GM18861 (cell line): Measurements from ENCODE around the gene ZNF467.

Experiments
- ATAC-seq: cut with Tn5 transposase; IDR thresholded peaks from one replicate; pipeline ENCODE4 v1.9.1; 2021; ENCODE audit not compliant: unreplicated experiment

The ZNF467 gene

DNA sequence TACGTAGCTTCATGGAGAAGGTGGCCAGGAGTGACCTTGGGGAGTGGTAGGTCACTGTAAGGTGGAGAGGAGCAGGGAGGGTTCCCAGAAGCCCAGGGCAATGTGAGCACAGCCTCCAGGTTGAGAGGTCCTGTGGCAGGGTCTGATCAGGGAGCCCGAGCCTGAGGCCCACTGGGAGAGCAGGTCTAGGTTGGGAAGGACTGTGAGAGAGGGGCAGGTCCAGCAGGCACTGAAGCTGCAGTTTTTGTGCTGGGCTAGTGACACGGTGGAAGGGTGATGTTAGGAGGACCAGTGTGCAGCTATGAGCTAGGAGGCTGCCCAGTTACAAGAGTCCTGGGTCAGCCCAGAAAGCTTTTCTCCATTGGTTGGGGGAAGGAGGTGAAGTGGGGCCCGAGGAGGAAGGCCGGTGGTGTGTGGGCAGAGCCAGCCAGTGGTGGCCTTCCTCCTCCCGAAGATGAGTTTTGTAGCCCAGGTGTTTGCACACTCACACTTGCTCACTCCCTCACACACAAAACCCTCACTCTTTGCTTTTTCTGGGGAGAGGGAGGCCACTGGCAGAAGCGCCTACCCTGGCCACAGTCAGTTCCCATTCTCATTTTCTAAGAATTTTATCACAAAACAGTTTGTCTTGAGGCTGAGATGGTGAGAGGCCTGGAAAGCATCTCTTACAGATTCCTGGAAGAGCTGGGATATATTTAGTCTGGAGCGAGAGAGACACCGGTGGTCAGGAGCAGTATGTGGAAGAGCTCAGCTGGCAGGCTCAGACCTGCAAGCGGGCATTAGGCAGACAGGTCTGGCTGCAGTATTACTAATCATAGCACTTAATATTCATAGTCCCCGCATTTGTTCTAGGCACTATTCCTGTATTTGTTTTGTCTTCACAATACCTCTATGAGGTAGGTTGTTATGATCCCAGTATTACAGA lies 57.1 kb downstream of the ZNF467 start:
- no peak for ATAC-seq

DNA sequence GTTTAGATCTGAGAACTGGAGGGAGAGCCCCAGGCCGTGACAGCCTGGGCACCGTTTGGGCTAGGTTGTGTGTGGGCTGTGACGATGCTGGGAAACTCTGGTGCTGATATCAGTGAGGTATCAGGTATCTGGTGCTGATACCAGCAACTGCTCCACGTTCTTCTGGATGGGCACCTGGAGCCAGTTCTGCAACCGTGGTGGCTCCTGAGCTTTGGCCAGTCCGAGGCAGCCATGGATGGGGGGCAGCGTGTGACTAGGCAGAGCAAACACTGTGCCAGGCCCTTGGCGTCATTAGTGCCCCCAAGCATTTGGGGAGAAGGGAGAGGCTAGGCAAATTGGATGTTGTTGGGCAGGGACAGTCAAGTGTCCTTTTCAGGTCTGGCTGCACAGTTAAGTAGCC lies 57.9 kb downstream of the ZNF467 start:
- no peak for ATAC-seq

DNA sequence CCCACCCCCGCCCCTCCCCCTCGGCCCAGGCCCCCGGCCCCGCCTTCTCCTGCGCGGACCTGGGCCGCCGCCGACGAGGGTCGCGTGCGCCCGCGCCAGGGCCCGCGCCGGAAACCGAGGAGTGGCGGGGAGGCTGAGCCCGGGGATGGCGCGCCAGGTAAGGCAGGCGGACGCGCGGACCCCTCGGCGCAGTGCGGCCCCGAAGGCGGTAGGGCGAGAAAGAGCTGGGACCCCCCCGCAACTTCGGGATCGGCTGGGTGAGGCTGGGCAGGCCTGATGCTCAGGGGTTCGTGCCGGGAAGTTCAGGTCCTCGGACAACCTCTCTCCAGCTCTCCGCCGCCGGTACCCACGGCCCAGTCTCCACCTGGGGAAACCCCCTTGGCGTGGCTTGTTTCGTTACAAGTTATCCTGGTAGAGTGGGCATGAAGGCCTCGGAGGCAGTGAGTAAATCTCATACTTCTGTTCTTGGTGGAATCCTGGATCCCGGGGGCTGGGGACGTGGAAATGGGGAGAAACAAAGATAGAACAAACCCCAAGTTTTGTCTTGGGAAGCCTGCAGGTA lies 58.4 kb downstream of the ZNF467 start:
- ATAC-seq, result no peak
